Measurements from ENCODE around the gene NAA25.

DNA sequence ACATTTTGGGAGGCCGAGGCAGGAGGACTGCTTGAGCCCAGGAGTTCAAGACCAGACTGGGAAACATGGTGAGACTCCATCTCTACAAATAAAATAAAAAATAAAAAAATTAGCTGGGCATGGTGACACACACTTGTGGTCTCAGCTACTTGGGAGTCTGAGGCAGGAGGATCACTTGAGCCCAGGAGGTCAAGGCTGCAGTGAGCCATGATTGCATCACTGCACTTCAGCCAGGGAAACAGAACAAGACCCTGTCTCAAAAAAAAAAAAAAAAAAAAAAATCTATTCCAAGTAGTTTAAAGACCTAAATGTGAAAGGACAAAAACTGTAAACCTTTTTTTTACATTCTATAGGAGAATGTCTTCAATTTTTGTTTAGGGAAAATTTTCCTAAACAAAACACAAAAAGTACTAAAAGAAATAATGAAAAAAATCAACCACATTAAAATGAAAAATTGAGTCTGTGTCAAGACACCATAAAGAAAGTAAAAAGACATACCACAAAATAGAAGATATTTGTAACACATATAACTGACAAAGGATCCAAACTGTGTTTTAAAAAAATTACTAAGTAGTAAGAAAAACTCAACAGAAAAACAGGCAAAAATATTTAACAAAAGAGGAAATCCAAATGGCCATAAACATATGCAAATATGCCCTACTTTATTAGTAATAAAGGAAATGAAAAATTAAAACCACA is 112.7 kb downstream of the NAA25 start:
- TF ChIP-seq, protein P1, sequence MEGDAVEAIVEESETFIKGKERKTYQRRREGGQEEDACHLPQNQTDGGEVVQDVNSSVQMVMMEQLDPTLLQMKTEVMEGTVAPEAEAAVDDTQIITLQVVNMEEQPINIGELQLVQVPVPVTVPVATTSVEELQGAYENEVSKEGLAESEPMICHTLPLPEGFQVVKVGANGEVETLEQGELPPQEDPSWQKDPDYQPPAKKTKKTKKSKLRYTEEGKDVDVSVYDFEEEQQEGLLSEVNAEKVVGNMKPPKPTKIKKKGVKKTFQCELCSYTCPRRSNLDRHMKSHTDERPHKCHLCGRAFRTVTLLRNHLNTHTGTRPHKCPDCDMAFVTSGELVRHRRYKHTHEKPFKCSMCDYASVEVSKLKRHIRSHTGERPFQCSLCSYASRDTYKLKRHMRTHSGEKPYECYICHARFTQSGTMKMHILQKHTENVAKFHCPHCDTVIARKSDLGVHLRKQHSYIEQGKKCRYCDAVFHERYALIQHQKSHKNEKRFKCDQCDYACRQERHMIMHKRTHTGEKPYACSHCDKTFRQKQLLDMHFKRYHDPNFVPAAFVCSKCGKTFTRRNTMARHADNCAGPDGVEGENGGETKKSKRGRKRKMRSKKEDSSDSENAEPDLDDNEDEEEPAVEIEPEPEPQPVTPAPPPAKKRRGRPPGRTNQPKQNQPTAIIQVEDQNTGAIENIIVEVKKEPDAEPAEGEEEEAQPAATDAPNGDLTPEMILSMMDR (IDR thresholded peaks at IDR 0.05; ENCODE audit: poor library complexity, severe bottlenecking): no peak
- TF ChIP-seq EZH2 (IDR thresholded peaks at IDR 0.05; ENCODE audit: borderline replicate concordance, insufficient read depth, low read length, poor library complexity, severe bottlenecking) (no peak), EP300 (conservative IDR thresholded peaks at IDR 0.05; ENCODE audit: poor library complexity, severe bottlenecking) (no peak), SMC3 (conservative IDR thresholded peaks at IDR 0.05; ENCODE audit: poor library complexity) (no peak), POLR2AphosphoS5 (IDR thresholded peaks at IDR 0.05) (no peak)
